Bronchial epithelial cell (primary cell): Measurements from ENCODE around the gene TSPEAR. TPM values are rescaled to one million over a fixed set of nuclear protein-coding genes. Genes with fewer than 3 reads are reported as not detected.
"Not testable (repeated sequence)": the region's sequence is repeated elsewhere in the genome, so short reads cannot be mapped to it uniquely, and the experiment has no call there.

ENCODE experiments used
- DNase-seq: peaks from one replicate; pipeline ENCODE4 v3.0.0-alpha.2; 2010; ENCODE audit warnings: low read depth
- FAIRE-seq: peaks from 2 replicates; lab custom pipeline; 2011; peaks lifted over from hg19 to GRCh38; lab: Jason Lieb, UNC
- H3K27me3 ChIP-seq: 2 replicates; pipeline ENCODE4 v1.5.1; 2011; ENCODE audit warnings: low read length; ENCODE audit not compliant: control insufficient read depth, insufficient read depth
- H3K36me3 ChIP-seq: 2 replicates; pipeline ENCODE4 v1.5.1; 2011; ENCODE audit warnings: low read length; ENCODE audit not compliant: control insufficient read depth, insufficient read depth
- H3K4me3 ChIP-seq: 2 replicates; pipeline ENCODE4 v1.5.1; 2011; ENCODE audit warnings: mild to moderate bottlenecking, low read depth, low read length, control low read depth
- total RNA-seq: library from RNA; depleted of rRNA; stranded (reverse); fragments of >200 nt; gene quantifications from 2 replicates; pipeline ENCODE4 v1.2.1, GENCODE V29; 2014
- TF ChIP-seq, protein P1 (sequence below): IDR thresholded peaks from 2 replicates; pipeline ENCODE4 v1.5.1; 2011; ENCODE audit warnings: mild to moderate bottlenecking, moderate library complexity, low read length, control low read depth, inconsistent platforms; ENCODE audit not compliant: insufficient read depth, severe bottlenecking

Gene TSPEAR
- total RNA-seq, 1 donor from 2014 or later: not detected

DNA sequence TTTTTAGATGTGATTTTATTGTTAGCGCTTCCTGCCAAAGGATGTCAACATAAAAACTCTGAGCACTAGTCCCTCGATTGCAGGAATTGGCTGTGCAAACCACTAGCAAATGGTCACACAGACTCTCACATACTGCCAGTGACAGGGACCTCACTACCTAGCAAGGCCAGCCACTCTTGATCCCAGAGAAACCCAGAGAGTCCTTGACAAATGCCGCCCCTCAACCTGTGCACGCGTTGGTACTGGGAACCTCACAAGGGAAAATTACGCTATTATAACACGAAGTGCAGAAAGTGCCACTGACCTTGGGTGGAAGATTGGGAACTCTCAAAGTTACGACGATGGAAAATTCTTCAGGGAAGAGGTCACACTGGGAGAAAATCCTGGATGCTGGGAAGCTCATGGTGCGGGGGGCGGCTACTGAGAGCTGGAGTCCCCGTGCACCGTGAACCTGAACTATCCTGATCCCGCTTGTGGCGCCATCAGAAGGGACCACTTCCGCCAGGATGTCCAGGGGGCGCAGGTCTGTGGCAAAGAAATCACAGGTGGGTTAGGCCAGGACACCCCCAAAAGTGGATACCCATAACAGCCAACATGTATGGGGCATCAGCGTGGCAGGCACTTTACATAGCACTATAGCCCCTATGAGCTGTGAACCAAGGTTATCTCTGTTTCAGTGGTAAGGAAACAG lies 143.7 kb downstream of the TSPEAR start:
- H3K4me3 ChIP-seq: no peak overlapping the region
- H3K27me3 ChIP-seq: no peaks in the 10 kb centered on the region
- TF ChIP-seq, protein P1, sequence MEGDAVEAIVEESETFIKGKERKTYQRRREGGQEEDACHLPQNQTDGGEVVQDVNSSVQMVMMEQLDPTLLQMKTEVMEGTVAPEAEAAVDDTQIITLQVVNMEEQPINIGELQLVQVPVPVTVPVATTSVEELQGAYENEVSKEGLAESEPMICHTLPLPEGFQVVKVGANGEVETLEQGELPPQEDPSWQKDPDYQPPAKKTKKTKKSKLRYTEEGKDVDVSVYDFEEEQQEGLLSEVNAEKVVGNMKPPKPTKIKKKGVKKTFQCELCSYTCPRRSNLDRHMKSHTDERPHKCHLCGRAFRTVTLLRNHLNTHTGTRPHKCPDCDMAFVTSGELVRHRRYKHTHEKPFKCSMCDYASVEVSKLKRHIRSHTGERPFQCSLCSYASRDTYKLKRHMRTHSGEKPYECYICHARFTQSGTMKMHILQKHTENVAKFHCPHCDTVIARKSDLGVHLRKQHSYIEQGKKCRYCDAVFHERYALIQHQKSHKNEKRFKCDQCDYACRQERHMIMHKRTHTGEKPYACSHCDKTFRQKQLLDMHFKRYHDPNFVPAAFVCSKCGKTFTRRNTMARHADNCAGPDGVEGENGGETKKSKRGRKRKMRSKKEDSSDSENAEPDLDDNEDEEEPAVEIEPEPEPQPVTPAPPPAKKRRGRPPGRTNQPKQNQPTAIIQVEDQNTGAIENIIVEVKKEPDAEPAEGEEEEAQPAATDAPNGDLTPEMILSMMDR: no peak
- H3K36me3 ChIP-seq: no peaks in the 10 kb centered on the region
- DNase-seq: no peak
- FAIRE-seq: no peak

DNA sequence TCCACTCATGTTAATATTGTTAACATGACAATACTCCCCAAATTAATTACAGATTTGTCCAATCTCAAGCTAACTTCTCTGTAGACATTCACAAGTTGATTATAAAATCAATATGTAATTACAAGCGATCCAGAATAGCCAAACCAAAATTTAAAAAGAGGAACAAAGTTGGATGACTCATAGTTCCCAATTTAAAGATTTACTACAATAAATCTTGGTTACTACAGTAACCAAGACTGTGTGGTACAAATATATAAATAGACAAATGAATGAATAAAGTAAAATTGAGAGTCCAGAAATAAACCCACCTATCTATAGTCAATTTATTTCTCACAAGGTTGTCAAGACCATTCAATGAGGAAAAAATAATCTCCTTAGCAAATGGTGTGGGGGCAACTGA lies 145.0 kb downstream of the TSPEAR start:
- H3K4me3 ChIP-seq: no peak overlapping the region
- no peaks in the 10 kb centered on the region for H3K27me3 ChIP-seq
- DNase-seq: no peak
- TF ChIP-seq, protein P1: no peak
- no peak for FAIRE-seq
- no peaks in the 10 kb centered on the region for H3K36me3 ChIP-seq

DNA sequence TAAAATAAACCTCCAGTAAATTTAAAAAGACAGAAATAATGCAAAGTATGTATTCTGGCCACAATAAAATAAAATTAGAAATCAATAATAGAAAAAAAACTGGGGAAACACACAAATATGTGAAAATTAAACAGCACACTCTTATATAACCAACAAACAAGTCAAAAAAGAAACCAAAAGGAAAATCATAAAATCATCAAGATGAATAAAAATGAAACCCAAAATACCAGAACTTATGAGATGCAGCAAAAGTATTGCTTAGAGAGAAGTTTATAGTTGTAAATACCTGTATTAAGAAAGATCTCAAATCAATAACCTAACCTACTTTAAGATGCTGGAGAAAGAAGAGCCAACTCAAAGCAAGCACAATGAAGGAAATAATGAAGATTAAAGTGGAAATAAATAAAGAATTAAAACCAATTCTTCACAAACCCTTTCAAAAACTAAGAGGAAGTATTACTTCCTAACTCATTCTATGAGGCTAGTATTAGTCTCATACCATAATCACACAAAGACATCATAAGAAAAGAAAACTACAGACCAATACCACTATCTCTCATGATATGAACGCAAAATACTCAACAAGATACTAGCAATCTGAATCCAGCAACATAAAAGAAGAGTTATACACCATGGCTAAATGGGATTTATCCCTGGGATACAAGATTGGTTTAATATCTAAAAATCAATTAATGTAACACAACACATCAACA lies 146.3 kb downstream of the TSPEAR start:
- no peaks in the 10 kb centered on the region for H3K27me3 ChIP-seq
- H3K4me3 ChIP-seq: no peak overlapping the region
- no peaks in the 10 kb centered on the region for H3K36me3 ChIP-seq
- no peak for DNase-seq
- FAIRE-seq: no peak
- TF ChIP-seq, protein P1: no peak

DNA sequence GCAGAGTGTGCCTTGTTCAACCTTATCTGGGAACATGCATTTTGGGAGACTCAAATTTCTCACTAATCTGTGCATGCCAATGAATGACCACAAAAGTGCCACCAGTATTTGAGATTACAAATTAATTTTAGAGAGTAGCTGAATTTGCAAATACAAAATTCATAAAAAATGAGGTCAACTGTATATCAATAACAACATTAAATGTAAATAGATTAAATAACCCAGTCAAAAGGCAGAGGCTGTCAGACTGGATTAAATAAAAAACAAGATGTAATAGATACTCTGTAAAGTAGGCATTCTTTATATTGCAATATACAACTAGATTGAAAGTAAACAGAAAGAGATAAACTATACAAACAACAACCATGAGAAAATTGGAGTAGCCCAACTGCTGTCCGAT lies 147.3 kb downstream of the TSPEAR start:
- TF ChIP-seq, protein P1: no peak
- no peaks in the 10 kb centered on the region for H3K36me3 ChIP-seq
- no peak for DNase-seq
- no peak overlapping the region for H3K4me3 ChIP-seq
- H3K27me3 ChIP-seq: no peaks in the 10 kb centered on the region
- FAIRE-seq: no peak

DNA sequence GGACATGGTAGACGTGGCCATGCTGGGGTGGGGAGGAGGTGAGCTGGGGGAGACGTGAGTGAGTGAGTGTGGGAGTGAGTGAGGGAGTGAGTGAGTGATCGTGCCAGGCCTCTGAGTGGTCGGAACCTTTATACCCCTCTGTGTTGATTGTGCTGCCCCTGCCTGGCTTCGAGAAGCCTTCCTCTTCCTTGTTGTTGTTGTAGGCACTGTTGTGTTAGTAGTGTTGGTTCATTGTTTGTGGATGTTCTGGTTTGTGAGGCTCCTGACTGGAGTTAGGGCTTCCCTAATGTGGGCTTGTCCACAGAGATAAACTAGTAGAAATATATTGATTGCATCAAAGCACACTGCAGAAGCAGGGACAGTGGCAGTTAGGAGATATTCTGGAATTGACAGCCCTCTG lies 152.7 kb downstream of the TSPEAR start, which contains the start of gene KRTAP10-3:
Gene KRTAP10-3, minus strand, starts transcription at position 101 of the 400 bp plus-strand sequence. Its CDS starts 80 bp downstream, at position 21.
- H3K4me3 ChIP-seq: no peak within 1 kb of the TSS
- H3K36me3 ChIP-seq: no peaks in the 10 kb centered on the region
- H3K27me3 ChIP-seq: no peaks in the 10 kb centered on the region
- DNase-seq: no peak
- no peak for FAIRE-seq
- TF ChIP-seq, protein P1: no peak

DNA sequence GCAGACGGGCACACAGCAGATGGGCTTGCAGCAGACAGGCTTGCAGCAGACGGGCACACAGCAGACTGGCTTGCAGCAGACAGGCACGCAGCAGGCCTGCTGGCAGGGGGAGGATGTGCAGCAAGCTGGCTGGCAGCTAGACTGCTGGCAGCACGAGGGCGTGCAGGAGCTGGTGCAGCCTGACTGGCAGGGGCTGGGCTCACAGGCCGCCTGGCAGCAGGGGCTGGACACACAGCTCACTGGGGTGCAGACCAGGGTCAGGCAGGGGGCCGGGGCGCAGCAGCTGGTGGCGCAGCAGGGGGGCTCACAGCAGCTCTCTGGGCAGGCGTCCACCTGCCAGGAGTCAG lies 153.1 kb downstream of the TSPEAR start:
- not testable (repeated sequence) for DNase-seq, H3K27me3 ChIP-seq, FAIRE-seq, H3K4me3 ChIP-seq, H3K36me3 ChIP-seq
